ENCODE results near the gene JUNB. TPM values are rescaled to one million over a fixed set of nuclear protein-coding genes. Genes with fewer than 3 reads are reported as not detected.

JUNB gene
- polyA plus RNA-seq, 1 of the 3 experiments (the other 2 are of a cell fraction) = 224 TPM

GRCh38 chr19:12782174-12782423 lies 9.2 kb upstream of the JUNB start (continued):
- TF ChIP-seq EP300 (IDR thresholded peaks at IDR 0.05; ENCODE audit: borderline replicate concordance in 1 of 2, low read depth in 1 of 2, low read length in 1 of 2) = no peak
- TF ChIP-seq TEAD4 (IDR thresholded peaks at IDR 0.05; ENCODE audit: borderline replicate concordance, insufficient read depth) = no peak
- no peak for TF ChIP-seq ZBTB33 (IDR thresholded peaks at IDR 0.05; ENCODE audit: borderline replicate concordance, low read depth)
- no peak for TF ChIP-seq MAX (IDR thresholded peaks at IDR 0.05; ENCODE audit: low read depth)
- no peak for TF ChIP-seq EZH2phosphoT487 (IDR thresholded peaks at IDR 0.05; ENCODE audit: borderline replicate concordance, low read depth)
- no peak for TF ChIP-seq TCF12 (IDR thresholded peaks at IDR 0.05)
- no peak for TF ChIP-seq SIN3A (IDR thresholded peaks at IDR 0.05; ENCODE audit: borderline replicate concordance, low read depth, low read length)

- H3K4me2 ChIP-seq = peak overlapping the region; percentile 91
- H3K79me2 ChIP-seq (ENCODE audit: insufficient read depth) = no peaks in the 10 kb centered on the region
- H3K9me3 ChIP-seq = no peaks in the 10 kb centered on the region
- 11% methylated on average over 7 of the region's 88 CpGs for WGBS (ENCODE audit: low lambda C conversion rate)
- ChIA-PET CTCF (interaction anchor here (1.0 to 12.1 kb wide), 5 partner anchors 15 to 273 kb away, joined by 3 to 447 read pairs (median 7); partner anchors contain the start of genes JUNB, PRDX2 and THSD8), POLR2A (interaction anchor here (0.7 to 2.1 kb wide), 5 partner anchors 10 to 1444 kb away, joined by 3 to 63 read pairs (median 4); partner anchors contain the start of genes FBXW9, GET3 and JUNB)
- peak; percentile 90 for DNase-seq
- peak overlapping the region; percentile 66; the same call in 1 of the 2 replicates for H2AFZ ChIP-seq (ENCODE audit: low read depth)
- no peaks in the 10 kb centered on the region for H3K27me3 ChIP-seq (ENCODE audit: insufficient read depth)
- H3K4me1 ChIP-seq (ENCODE audit: control insufficient read depth in 1 of 2, insufficient read depth in 2 of 2, low read depth in 1 of 2, low read length in 1 of 2) = peaks cover 42 to 69% of the 10 kb centered on the region in 2 experiments; a peak in 3 of 4 replicates
- H3F3A ChIP-seq (replicated peaks; ENCODE audit: insufficient read depth) = peaks cover 64% of the 10 kb centered on the region
- no peaks in the 10 kb centered on the region for H3K36me3 ChIP-seq (replicated peaks in 1 of 2; ENCODE audit: control insufficient read depth in 1 of 2, insufficient read depth in 2 of 2, low read length in 1 of 2)
- peak overlapping the region; percentile 68 for H3K9ac ChIP-seq
- H4K20me1 ChIP-seq (ENCODE audit: insufficient read depth) = no peaks in the 10 kb centered on the region
- H3K4me3 ChIP-seq (ENCODE audit: low read depth in 2 of 2, low read length in 1 of 2) = peak overlapping the region; percentile 51 to 59
- no peaks in the 10 kb centered on the region for H3K9me2 ChIP-seq
- peak overlapping the region; percentile 97 to 98 for H3K27ac ChIP-seq (ENCODE audit: low read depth in 2 of 2, low read length in 1 of 2)
- TF ChIP-seq GABPA (IDR thresholded peaks at IDR 0.05; ENCODE audit: low read depth) (0 out of 2 replicates have a peak, but pooled peaks have one; percentile 12), MXI1 (IDR thresholded peaks at IDR 0.05; ENCODE audit: low read depth, low read length) (peak; percentile 90), CTCF (IDR thresholded peaks at IDR 0.05) (peak; percentile 11; the same call in 1 of the 2 replicates), RFX5 (IDR thresholded peaks at IDR 0.05; ENCODE audit: low read length) (peak; percentile 71; the same call in 1 of the 2 replicates), FOXM1 (IDR thresholded peaks at IDR 0.05; ENCODE audit: low read depth) (no peak), USF1 (IDR thresholded peaks at IDR 0.05; ENCODE audit: borderline replicate concordance, low read depth) (no peak; the same call in 1 of the 2 replicates), NRF1 (IDR thresholded peaks at IDR 0.05; ENCODE audit: low read depth, low read length) (peak; percentile 68), TAF1 (IDR thresholded peaks at IDR 0.05; ENCODE audit: borderline replicate concordance, low read depth, low read length) (0 out of 2 replicates have a peak, but pooled peaks have one; percentile 10), SIN3A (IDR thresholded peaks at IDR 0.05; ENCODE audit: borderline replicate concordance, low read depth, low read length) (peak; percentile 10; the same call in 1 of the 2 replicates), FOXJ3 (CRISPR knock-in tag; IDR thresholded peaks at IDR 0.05) (no peak), FOSL2 (IDR thresholded peaks at IDR 0.05; ENCODE audit: borderline replicate concordance, low read depth) (peak; percentile 82; the same call in 1 of the 2 replicates), TCF12 (IDR thresholded peaks at IDR 0.05) (peak; percentile 57), TEAD4 (IDR thresholded peaks at IDR 0.05; ENCODE audit: borderline replicate concordance, insufficient read depth) (0 out of 2 replicates have a peak, but pooled peaks have one; percentile 43), CHD2 (IDR thresholded peaks at IDR 0.05; ENCODE audit: low read length, partially characterized antibody) (peak; percentile 35), JUND (IDR thresholded peaks at IDR 0.05) (no peak; the same call in 1 of the 2 replicates), POLR2AphosphoS5 (IDR thresholded peaks at IDR 0.05; ENCODE audit: low read depth, low read length) (peak; percentile 43), MAX (IDR thresholded peaks at IDR 0.05; ENCODE audit: low read depth) (peak; percentile 68), EP300 (IDR thresholded peaks at IDR 0.05; ENCODE audit: borderline replicate concordance in 1 of 2, low read depth in 1 of 2, low read length in 1 of 2) (peak in 1 of 2 experiments; percentile 32; a peak in 2 of 4 replicates), SMC3 (IDR thresholded peaks at IDR 0.05; ENCODE audit: low read depth, low read length) (no peak), NFIC (IDR thresholded peaks at IDR 0.05; ENCODE audit: borderline replicate concordance) (peak; percentile 41; the same call in 1 of the 2 replicates), RCOR1 (IDR thresholded peaks at IDR 0.05; ENCODE audit: low read length) (no peak)
Measured at GRCh38 chr19:12782424-12783290, 8.6 kb upstream of the JUNB start.

All from SK-N-SH (cell line).